Peyer's patch (tissue), 4 donors: Measurements from ENCODE around the gene PKP3.

Experiments used
- POLR2A ChIP-seq, 2 donors: fragments of 450-650 bp; IDR thresholded peaks; one replicate each; pipeline ENCODE4 v1.5.1; 2017; ENCODE audit warnings: antibody characterized with exemption in 2 of 2, mild to moderate bottlenecking in 2 of 2, moderate library complexity in 2 of 2
- TF ChIP-seq, protein P1 (sequence below), 6 experiments: fragments of 450-650 bp in 4 of 6; fragments of 200-600 bp in 2 of 6; sonication (generic) in 1 of 6; IDR thresholded peaks; one replicate each; pipeline ENCODE4 v1.5.1; 2017 to 2019; ENCODE audit warnings: antibody characterized with exemption in 6 of 6, mild to moderate bottlenecking in 3 of 6, moderate library complexity in 1 of 6

DNA sequence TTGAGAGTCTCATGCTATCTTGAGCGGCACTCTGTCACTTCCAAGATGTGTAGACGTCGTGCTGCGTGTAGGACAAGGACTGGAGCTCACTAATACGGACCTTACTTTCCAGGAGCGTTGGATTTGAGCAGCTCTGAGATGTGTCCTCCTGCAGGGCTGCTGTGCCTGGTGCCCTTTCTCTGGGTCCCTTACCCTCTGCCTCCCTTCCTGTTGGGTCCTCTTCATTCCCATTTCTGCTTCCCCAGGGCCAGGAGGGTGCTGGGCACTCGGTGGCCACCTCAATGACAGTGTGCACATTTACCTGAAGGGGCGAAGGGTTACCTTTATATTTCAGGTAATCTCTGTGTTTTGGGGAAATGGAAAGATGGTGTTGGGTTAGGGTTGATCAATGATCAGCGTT, 60.0 kb downstream of the PKP3 start:
- TF ChIP-seq, protein P1, sequence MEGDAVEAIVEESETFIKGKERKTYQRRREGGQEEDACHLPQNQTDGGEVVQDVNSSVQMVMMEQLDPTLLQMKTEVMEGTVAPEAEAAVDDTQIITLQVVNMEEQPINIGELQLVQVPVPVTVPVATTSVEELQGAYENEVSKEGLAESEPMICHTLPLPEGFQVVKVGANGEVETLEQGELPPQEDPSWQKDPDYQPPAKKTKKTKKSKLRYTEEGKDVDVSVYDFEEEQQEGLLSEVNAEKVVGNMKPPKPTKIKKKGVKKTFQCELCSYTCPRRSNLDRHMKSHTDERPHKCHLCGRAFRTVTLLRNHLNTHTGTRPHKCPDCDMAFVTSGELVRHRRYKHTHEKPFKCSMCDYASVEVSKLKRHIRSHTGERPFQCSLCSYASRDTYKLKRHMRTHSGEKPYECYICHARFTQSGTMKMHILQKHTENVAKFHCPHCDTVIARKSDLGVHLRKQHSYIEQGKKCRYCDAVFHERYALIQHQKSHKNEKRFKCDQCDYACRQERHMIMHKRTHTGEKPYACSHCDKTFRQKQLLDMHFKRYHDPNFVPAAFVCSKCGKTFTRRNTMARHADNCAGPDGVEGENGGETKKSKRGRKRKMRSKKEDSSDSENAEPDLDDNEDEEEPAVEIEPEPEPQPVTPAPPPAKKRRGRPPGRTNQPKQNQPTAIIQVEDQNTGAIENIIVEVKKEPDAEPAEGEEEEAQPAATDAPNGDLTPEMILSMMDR (IDR thresholded peaks at IDR 0.05): no peak
- no peak for TF ChIP-seq POLR2A (IDR thresholded peaks at IDR 0.05)
